ENCODE results near the gene SPEM2.

SPEM2 gene

GRCh38 chr17:7425316-7425715 is at the start of gene SPEM2:
Gene SPEM2 (plus strand): TSS chr17:7425616. CDS start chr17:7425689, 73 bp downstream.
- H3K9me3 Mint-ChIP-seq: no peaks in the 10 kb centered on the region
- H3K27me3 Mint-ChIP-seq: no peaks in the 10 kb centered on the region
- no peaks in the 10 kb centered on the region for H3K4me1 Mint-ChIP-seq
- H3K4me3 Mint-ChIP-seq: no peak within 1 kb of the TSS
- ATAC-seq: no peak
- no peaks in the 10 kb centered on the region for H3K36me3 Mint-ChIP-seq
- no peak within 1 kb of the TSS for H3K27ac Mint-ChIP-seq

- Mint-ChIP-seq H3K4me3 (no peak overlapping the region), H3K27ac (no peak overlapping the region), H3K36me3 (peaks cover 7% of the 10 kb centered on the region), H3K4me1 (peaks cover 4% of the 10 kb centered on the region), H3K9me3 (peaks cover 7% of the 10 kb centered on the region), H3K27me3 (peaks cover 56% of the 10 kb centered on the region)
- no peak for ATAC-seq
Observed at GRCh38 chr17:7379134-7379533, 46.3 kb upstream of the SPEM2 start.

GRCh38 chr17:7380321-7380720 is 45.1 kb upstream of the SPEM2 start:
- peaks cover 7% of the 10 kb centered on the region for H3K9me3 Mint-ChIP-seq
- H3K36me3 Mint-ChIP-seq: peaks cover 7% of the 10 kb centered on the region
- no peak overlapping the region for H3K27ac Mint-ChIP-seq
- H3K4me1 Mint-ChIP-seq: peaks cover 12% of the 10 kb centered on the region
- no peak overlapping the region for H3K4me3 Mint-ChIP-seq
- H3K27me3 Mint-ChIP-seq: peaks cover 56% of the 10 kb centered on the region
- ATAC-seq: no peak

- H3K4me1 Mint-ChIP-seq: peaks cover 12% of the 10 kb centered on the region
- H3K9me3 Mint-ChIP-seq: peaks cover 7% of the 10 kb centered on the region
- no peak within 1 kb of the TSS for H3K27ac Mint-ChIP-seq
- no peak within 1 kb of the TSS for H3K4me3 Mint-ChIP-seq
- H3K27me3 Mint-ChIP-seq: peaks cover 56% of the 10 kb centered on the region
- peaks cover 7% of the 10 kb centered on the region for H3K36me3 Mint-ChIP-seq
- ATAC-seq: no peak
Observed at GRCh38 chr17:7380855-7381683, 44.3 kb upstream of the SPEM2 start, which contains the start of gene TNK1. Gene TNK1 (plus strand): TSS chr17:7381089. CDS start chr17:7382927, 1,838 bp downstream.

GRCh38 chr17:7382901-7383300 is 42.5 kb upstream of the SPEM2 start:
- peaks cover 7% of the 10 kb centered on the region for H3K9me3 Mint-ChIP-seq
- H3K27ac Mint-ChIP-seq: no peak overlapping the region
- peaks cover 52% of the 10 kb centered on the region for H3K27me3 Mint-ChIP-seq
- no peak for ATAC-seq
- H3K36me3 Mint-ChIP-seq: peaks cover 7% of the 10 kb centered on the region
- H3K4me1 Mint-ChIP-seq: peaks cover 12% of the 10 kb centered on the region
- H3K4me3 Mint-ChIP-seq: no peak overlapping the region

GRCh38 chr17:7383371-7383741 is 42.1 kb upstream of the SPEM2 start:
- peak overlapping the region; percentile 56 for H3K4me3 Mint-ChIP-seq
- no peak for ATAC-seq
- peaks cover 7% of the 10 kb centered on the region for H3K36me3 Mint-ChIP-seq
- peaks cover 12% of the 10 kb centered on the region for H3K4me1 Mint-ChIP-seq
- H3K9me3 Mint-ChIP-seq: peaks cover 7% of the 10 kb centered on the region
- no peak overlapping the region for H3K27ac Mint-ChIP-seq
- H3K27me3 Mint-ChIP-seq: peaks cover 48% of the 10 kb centered on the region

- H3K4me3 Mint-ChIP-seq: peak overlapping the region; percentile 79
- peaks cover 6% of the 10 kb centered on the region for H3K36me3 Mint-ChIP-seq
- H3K9me3 Mint-ChIP-seq: peaks cover 7% of the 10 kb centered on the region
- ATAC-seq: peak; percentile 97
- H3K27ac Mint-ChIP-seq: peak overlapping the region; percentile 65
- H3K4me1 Mint-ChIP-seq: peaks cover 12% of the 10 kb centered on the region
- peaks cover 42% of the 10 kb centered on the region for H3K27me3 Mint-ChIP-seq
Observed at GRCh38 chr17:7383742-7384488, 41.5 kb upstream of the SPEM2 start.

GRCh38 chr17:7384489-7385081 is 40.8 kb upstream of the SPEM2 start:
- Mint-ChIP-seq H3K4me1 (peaks cover 12% of the 10 kb centered on the region), H3K27ac (peak overlapping the region; percentile 65), H3K4me3 (peak overlapping the region; percentile 79), H3K9me3 (peaks cover under 1% of the 10 kb centered on the region), H3K27me3 (peaks cover 36% of the 10 kb centered on the region), H3K36me3 (peaks cover 3% of the 10 kb centered on the region)
- ATAC-seq: no peak

- no peaks in the 10 kb centered on the region for H3K9me3 Mint-ChIP-seq
- H3K27me3 Mint-ChIP-seq: no peaks in the 10 kb centered on the region
- H3K36me3 Mint-ChIP-seq: peaks cover 10% of the 10 kb centered on the region
- H3K27ac Mint-ChIP-seq: no peak overlapping the region
- H3K4me1 Mint-ChIP-seq: peaks cover 21% of the 10 kb centered on the region
- H3K4me3 Mint-ChIP-seq: no peak overlapping the region
- ATAC-seq: no peak
Observed at GRCh38 chr17:7388856-7389255, 36.6 kb upstream of the SPEM2 start.

GRCh38 chr17:7389924-7390910 is 35.2 kb upstream of the SPEM2 start:
- Mint-ChIP-seq H3K9me3 (no peaks in the 10 kb centered on the region), H3K4me3 (no peak overlapping the region), H3K27ac (no peak overlapping the region), H3K36me3 (peaks cover 10% of the 10 kb centered on the region), H3K27me3 (no peaks in the 10 kb centered on the region), H3K4me1 (peaks cover 19% of the 10 kb centered on the region)
- ATAC-seq: no peak

GRCh38 chr17:7391307-7391706 is 34.1 kb upstream of the SPEM2 start:
- no peak overlapping the region for H3K27ac Mint-ChIP-seq
- no peak for ATAC-seq
- H3K27me3 Mint-ChIP-seq: no peaks in the 10 kb centered on the region
- no peaks in the 10 kb centered on the region for H3K9me3 Mint-ChIP-seq
- no peak overlapping the region for H3K4me3 Mint-ChIP-seq
- H3K4me1 Mint-ChIP-seq: peaks cover 20% of the 10 kb centered on the region
- peaks cover 10% of the 10 kb centered on the region for H3K36me3 Mint-ChIP-seq

- peaks cover 20% of the 10 kb centered on the region for H3K4me1 Mint-ChIP-seq
- peak overlapping the region; percentile 98 for H3K4me3 Mint-ChIP-seq
- H3K27me3 Mint-ChIP-seq: no peaks in the 10 kb centered on the region
- peaks cover 10% of the 10 kb centered on the region for H3K36me3 Mint-ChIP-seq
- no peaks in the 10 kb centered on the region for H3K9me3 Mint-ChIP-seq
- no peak for ATAC-seq
- H3K27ac Mint-ChIP-seq: peak overlapping the region; percentile 80
Observed at GRCh38 chr17:7392696-7393612, 32.5 kb upstream of the SPEM2 start.

GRCh38 chr17:7393613-7394451 is 31.6 kb upstream of the SPEM2 start:
- H3K36me3 Mint-ChIP-seq: peaks cover 10% of the 10 kb centered on the region

More at GRCh38 chr17:7393613-7394451, 31.6 kb upstream of the SPEM2 start:
- Mint-ChIP-seq H3K27ac (peak overlapping the region; percentile 80), H3K4me1 (peaks cover 20% of the 10 kb centered on the region), H3K27me3 (no peaks in the 10 kb centered on the region), H3K9me3 (no peaks in the 10 kb centered on the region), H3K4me3 (peak overlapping the region; percentile 98)
- peak; percentile 72 for ATAC-seq
